Measurements from ENCODE around the gene ASIP.
"Not testable (repeated sequence)": the region's sequence is repeated elsewhere in the genome, so short reads cannot be mapped to it uniquely, and the experiment has no call there.

Gene ASIP

GRCh38 chr20:34243377-34243776 is 2.2 kb downstream of the ASIP start:
- H3K4me3 ChIP-seq (ENCODE audit: low read depth, low read length): no peak overlapping the region
- TF ChIP-seq CTCF (IDR thresholded peaks at IDR 0.05; ENCODE audit: borderline replicate concordance, insufficient read depth, low read depth, low read length): no peak

- no peak overlapping the region for H3K4me3 ChIP-seq (ENCODE audit: low read depth, low read length)
- TF ChIP-seq CTCF (IDR thresholded peaks at IDR 0.05; ENCODE audit: borderline replicate concordance, insufficient read depth, low read depth, low read length): no peak
These were observed 5.0 kb downstream of the ASIP start for GRCh38 chr20:34246126-34246626.

- no peak overlapping the region for H3K4me3 ChIP-seq (ENCODE audit: low read depth, low read length)
- TF ChIP-seq CTCF (IDR thresholded peaks at IDR 0.05; ENCODE audit: borderline replicate concordance, insufficient read depth, low read depth, low read length): no peak
These were observed 8.1 kb downstream of the ASIP start for GRCh38 chr20:34249291-34249690.

- TF ChIP-seq CTCF (IDR thresholded peaks at IDR 0.05; ENCODE audit: borderline replicate concordance, insufficient read depth, low read depth, low read length): no peak
- H3K4me3 ChIP-seq (ENCODE audit: low read depth, low read length): no peak overlapping the region
These were observed 8.8 kb downstream of the ASIP start for GRCh38 chr20:34250005-34250404.

GRCh38 chr20:34251619-34252018 is 10.4 kb downstream of the ASIP start:
- no peak overlapping the region for H3K4me3 ChIP-seq (ENCODE audit: low read depth, low read length)
- no peak for TF ChIP-seq CTCF (IDR thresholded peaks at IDR 0.05; ENCODE audit: borderline replicate concordance, insufficient read depth, low read depth, low read length)

GRCh38 chr20:34252431-34253086 is 11.3 kb downstream of the ASIP start:
- not testable (repeated sequence) for H3K4me3 ChIP-seq (ENCODE audit: low read depth, low read length)

GRCh38 chr20:34254979-34255378 is 13.8 kb downstream of the ASIP start:
- H3K4me3 ChIP-seq (ENCODE audit: low read depth, low read length): no peak overlapping the region
- TF ChIP-seq CTCF (IDR thresholded peaks at IDR 0.05; ENCODE audit: borderline replicate concordance, insufficient read depth, low read depth, low read length): no peak

Measured in GM12875 (cell line).